ENCODE measurements around the gene MRPS18A.
"Not testable (repeated sequence)": the region's sequence is repeated elsewhere in the genome, so short reads cannot be mapped to it uniquely, and the experiment has no call there.

The MRPS18A gene

DNA sequence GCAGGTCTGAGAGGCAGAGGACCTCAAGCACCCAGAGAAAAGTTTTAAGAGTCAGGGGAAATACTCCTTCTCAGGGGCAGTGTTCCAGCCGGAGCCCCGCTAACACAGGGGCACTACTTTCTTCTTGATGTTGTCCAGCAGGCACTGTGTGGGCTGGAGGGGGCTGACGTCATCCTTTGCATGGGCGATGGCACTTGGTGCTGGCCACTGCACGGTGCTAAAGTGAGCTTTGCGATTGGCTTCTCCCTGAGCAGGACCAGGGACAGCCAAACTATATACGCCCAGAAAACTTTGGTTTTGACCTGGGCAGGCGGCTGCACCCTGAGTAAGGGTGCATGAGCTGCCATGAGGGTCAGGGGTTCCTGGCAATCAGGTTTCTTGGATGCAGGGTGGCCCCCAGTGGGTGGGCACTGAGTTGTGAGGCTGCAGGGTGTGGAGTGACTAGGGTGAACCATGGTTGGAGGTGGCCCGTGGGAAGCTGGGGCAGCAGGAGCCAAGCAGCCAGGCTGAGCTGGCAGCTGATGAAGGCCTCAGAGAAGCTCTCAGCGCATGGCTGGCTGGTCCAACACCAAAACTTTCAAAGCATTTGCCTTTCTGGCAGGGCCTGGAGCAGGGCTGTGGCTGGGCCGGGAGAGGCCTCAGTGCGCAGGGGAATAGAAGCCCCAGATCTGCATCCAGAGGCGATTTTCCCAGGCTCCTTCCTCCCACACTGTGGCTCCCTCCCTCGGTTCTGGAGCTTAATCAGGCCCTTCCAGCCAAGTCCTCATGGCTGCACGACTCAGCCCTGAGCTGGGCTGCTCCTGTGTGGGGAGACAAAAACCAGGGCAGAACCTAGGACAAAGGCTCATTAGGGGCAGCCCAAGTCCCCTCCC lies 18.3 kb downstream of the MRPS18A start:
- DNase-seq (ENCODE audit: low read depth): no peak
- H3K4me3 ChIP-seq (ENCODE audit: low read depth, low read length): no peak overlapping the region
- TF ChIP-seq, protein P1, sequence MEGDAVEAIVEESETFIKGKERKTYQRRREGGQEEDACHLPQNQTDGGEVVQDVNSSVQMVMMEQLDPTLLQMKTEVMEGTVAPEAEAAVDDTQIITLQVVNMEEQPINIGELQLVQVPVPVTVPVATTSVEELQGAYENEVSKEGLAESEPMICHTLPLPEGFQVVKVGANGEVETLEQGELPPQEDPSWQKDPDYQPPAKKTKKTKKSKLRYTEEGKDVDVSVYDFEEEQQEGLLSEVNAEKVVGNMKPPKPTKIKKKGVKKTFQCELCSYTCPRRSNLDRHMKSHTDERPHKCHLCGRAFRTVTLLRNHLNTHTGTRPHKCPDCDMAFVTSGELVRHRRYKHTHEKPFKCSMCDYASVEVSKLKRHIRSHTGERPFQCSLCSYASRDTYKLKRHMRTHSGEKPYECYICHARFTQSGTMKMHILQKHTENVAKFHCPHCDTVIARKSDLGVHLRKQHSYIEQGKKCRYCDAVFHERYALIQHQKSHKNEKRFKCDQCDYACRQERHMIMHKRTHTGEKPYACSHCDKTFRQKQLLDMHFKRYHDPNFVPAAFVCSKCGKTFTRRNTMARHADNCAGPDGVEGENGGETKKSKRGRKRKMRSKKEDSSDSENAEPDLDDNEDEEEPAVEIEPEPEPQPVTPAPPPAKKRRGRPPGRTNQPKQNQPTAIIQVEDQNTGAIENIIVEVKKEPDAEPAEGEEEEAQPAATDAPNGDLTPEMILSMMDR (IDR thresholded peaks at IDR 0.05; ENCODE audit: low read depth, low read length, missing control alignments): no peak
- in situ Hi-C loops (cut with HindIII; ENCODE audit: low sequenced_read_pairs): no loop called here

DNA sequence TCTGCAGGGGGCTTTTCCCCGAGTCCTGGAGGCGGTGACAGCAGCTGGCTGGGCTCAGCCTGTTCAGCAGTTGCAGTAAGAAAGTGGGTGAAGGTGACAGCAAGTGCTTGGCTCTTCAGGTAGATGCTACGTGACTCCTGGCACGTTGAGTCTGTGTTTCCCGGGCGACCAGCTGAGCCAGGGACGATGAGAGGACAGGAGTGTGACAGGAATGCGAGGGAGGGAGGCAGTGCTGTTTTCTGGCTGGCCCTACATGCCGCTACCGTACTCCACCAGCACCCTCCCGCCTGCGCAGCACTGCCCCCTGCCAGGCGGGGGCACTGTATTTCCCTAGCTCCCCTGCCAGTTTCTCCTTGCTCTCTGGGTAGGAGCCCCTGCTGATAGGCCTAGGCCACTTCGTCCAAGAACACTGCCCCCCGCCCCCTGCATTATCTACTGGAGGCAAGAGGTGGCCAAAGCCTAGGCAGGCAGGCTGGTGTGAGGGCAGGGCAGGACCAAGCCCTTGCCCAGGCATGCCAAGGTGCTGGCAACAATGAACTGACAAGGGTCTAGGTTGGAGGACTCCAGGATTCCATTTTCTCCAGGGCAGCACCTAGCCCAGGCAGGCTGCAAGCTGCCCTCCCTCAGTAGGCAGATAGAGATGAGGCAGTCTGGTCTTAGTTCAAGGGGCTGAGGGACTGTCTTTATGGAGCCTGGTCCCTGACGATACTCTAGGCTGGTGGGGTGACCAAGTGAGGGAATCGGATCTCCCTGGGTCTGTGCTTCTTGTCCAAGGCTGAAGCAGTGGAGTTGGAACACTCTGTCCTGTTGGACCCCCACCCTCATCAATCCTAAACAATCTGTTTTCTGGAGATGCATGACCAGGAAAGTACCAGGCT lies 19.2 kb downstream of the MRPS18A start:
- in situ Hi-C loops (cut with HindIII; ENCODE audit: low sequenced_read_pairs): no loop called here
- H3K4me3 ChIP-seq (ENCODE audit: low read depth, low read length): no peak overlapping the region
- DNase-seq (ENCODE audit: low read depth): no peak
- TF ChIP-seq, protein P1 (IDR thresholded peaks at IDR 0.05; ENCODE audit: low read depth, low read length, missing control alignments): peak; percentile 51

DNA sequence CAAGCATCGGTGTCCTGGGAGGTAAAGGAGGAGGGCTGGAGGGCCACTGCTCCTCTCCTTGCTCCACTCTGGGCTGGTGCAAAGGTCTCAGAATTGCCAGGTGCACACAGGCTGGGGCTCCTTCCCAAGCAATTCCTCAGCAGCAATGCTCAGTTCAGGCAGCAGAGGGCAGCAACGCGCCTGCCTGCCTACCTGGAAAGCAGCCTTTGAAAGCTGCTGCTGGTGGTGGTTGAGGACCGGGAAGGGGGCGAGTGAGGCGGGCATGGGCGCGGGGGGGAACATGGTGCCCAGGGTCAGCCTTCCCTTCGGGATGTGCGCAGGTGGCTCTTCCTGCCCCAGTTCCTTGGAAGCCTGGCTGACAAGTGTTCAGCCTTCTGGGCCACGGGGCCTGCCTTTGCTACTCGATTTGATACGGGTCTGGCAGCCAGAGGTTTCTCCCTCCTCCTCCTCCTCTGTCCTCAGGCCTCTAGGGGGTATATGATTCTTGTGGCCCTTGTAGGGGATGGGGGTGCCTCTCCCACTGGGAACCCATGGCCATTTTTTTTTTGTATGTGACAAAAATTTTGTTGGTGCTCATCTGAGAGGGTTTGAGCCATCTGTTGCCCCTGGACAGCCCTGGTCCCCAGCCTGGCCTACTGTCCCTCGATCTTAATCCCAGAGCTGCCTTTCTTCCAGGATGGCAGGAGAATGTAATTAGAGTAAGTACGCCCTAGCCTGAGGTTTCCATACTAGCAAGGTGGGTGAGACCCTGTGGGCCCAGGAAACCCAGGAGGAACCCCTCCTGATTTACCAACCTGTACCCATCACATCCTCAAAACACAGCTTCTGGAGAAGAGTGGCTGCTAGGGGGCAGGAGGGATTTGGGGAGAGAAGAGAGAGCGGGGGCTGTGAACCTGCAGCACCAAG lies 20.1 kb downstream of the MRPS18A start:
- peak; percentile 34 for DNase-seq (ENCODE audit: low read depth)
- TF ChIP-seq, protein P1 (IDR thresholded peaks at IDR 0.05; ENCODE audit: low read depth, low read length, missing control alignments): peak; percentile 97
- H3K4me3 ChIP-seq (ENCODE audit: low read depth, low read length): no peak overlapping the region
- in situ Hi-C loops (cut with HindIII; ENCODE audit: low sequenced_read_pairs): no loop called here

GRCh38 chr6:43666196-43666920 lies 21.2 kb downstream of the MRPS18A start:
- H3K4me3 ChIP-seq (ENCODE audit: low read depth, low read length): no peak overlapping the region
- in situ Hi-C loops (cut with HindIII; ENCODE audit: low sequenced_read_pairs): no loop called here
- TF ChIP-seq, protein P1 (IDR thresholded peaks at IDR 0.05; ENCODE audit: low read depth, low read length, missing control alignments): no peak
- DNase-seq (ENCODE audit: low read depth): no peak

DNA sequence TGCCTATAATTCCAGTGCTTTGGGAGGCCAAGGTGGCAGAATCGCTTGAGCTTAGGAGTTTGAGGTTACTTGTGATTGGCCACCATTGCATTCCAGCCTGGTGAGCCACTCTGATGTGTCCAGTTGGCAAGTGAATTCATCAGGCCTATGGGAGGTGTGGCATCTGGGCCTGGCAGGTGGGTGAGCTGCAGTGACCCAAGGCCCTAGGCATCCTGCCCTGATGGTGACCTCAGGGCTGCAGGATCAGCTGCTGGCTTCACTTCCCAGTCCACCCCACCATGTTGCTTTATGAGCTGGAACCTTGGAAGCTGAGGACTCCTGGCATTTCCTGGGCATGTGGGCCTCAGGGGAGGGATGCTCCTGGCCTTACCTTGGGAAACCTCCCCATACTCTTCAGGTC lies 22.2 kb downstream of the MRPS18A start:
- in situ Hi-C loops (cut with HindIII; ENCODE audit: low sequenced_read_pairs): no loop called here
- DNase-seq (ENCODE audit: low read depth): no peak

DNA sequence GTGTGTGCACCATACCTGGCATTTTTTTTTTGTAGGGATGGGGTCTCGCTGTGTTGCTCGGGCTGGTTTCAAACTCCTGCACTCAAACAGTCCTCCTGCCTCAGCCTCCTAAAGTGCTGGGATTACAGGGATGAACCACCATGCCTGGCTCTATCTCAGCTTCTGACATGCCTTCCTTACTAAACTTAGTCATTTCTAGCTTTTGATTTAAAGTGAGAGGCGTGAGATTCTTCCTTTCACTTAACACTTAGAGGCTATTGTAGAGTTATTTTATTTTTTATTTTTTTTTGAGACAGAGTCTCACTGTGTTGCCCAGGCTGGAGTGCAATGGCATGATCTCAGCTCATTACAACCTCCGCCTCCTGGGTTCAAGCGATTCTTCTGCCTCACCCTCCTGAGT lies 24.6 kb downstream of the MRPS18A start:
- H3K4me3 ChIP-seq (ENCODE audit: low read depth, low read length); in situ Hi-C loops (cut with HindIII; ENCODE audit: low sequenced_read_pairs); DNase-seq (ENCODE audit: low read depth): not testable (repeated sequence)

More for the DNA sequence above, 22.2 kb downstream of the MRPS18A start:
- H3K4me3 ChIP-seq (ENCODE audit: low read depth, low read length): no peak overlapping the region
- TF ChIP-seq, protein P1 (IDR thresholded peaks at IDR 0.05; ENCODE audit: low read depth, low read length, missing control alignments): no peak
